ENCODE results near the gene SLC27A5.
"Not testable (repeated sequence)": the region's sequence is repeated elsewhere in the genome, so short reads cannot be mapped to it uniquely, and the experiment has no call there.

DNA sequence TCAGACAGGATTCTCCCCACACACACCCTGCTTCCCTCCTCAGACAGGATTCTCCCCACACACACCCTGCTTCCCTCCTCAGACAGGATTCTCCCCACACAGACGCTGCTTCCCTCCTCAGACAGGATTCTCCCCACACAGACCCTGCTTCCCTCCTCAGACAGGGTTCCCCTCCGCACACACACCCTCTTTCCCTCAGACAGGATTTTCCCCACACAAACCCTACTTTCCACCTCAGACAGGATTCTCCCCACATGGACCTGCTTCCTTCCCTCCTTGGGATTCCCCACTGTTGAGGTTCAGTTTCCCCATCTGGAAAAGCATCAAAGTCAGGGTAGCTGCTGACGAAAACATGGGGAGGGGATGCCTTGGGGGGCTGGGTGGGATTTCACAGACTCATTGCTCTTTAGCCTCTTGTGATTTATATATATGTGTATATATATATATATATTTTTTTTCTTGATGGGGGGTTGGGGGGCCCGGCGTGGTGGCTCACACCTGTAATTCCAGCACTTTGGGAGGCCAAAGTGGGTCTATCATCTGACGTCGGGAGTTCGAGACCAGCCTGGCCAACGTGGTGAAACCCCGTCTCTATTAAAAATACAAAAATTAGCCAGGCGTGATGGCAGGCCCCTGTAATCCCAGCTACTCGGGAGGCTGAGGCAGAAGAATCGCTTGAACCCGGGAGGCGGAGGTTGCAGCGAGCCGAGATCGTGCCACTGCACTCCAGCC is 31.0 kb upstream of the SLC27A5 start:
- TF ChIP-seq, protein P1, sequence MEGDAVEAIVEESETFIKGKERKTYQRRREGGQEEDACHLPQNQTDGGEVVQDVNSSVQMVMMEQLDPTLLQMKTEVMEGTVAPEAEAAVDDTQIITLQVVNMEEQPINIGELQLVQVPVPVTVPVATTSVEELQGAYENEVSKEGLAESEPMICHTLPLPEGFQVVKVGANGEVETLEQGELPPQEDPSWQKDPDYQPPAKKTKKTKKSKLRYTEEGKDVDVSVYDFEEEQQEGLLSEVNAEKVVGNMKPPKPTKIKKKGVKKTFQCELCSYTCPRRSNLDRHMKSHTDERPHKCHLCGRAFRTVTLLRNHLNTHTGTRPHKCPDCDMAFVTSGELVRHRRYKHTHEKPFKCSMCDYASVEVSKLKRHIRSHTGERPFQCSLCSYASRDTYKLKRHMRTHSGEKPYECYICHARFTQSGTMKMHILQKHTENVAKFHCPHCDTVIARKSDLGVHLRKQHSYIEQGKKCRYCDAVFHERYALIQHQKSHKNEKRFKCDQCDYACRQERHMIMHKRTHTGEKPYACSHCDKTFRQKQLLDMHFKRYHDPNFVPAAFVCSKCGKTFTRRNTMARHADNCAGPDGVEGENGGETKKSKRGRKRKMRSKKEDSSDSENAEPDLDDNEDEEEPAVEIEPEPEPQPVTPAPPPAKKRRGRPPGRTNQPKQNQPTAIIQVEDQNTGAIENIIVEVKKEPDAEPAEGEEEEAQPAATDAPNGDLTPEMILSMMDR (IDR thresholded peaks at IDR 0.05 in 4 of 5, conservative IDR thresholded peaks at IDR 0.05 in 1 of 5), result not testable (repeated sequence)
- not testable (repeated sequence) for TF ChIP-seq POLR2A (IDR thresholded peaks at IDR 0.05)

All from gastrocnemius medialis (tissue), 4 donors.